Activated T-cell treated with anti-CD3 and anti-CD28 coated beads, Interleukin-2, amount 50 U/mL, for 48 hours (primary cell): ENCODE data around the gene TBC1D22A.
"Not testable (repeated sequence)": the region's sequence is repeated elsewhere in the genome, so short reads cannot be mapped to it uniquely, and the experiment has no call there.

Experiments
- DNase-seq, 2 experiments: peaks; one replicate each; pipeline ENCODE4 v3.0.0-alpha.2; 2020

The TBC1D22A gene

DNA sequence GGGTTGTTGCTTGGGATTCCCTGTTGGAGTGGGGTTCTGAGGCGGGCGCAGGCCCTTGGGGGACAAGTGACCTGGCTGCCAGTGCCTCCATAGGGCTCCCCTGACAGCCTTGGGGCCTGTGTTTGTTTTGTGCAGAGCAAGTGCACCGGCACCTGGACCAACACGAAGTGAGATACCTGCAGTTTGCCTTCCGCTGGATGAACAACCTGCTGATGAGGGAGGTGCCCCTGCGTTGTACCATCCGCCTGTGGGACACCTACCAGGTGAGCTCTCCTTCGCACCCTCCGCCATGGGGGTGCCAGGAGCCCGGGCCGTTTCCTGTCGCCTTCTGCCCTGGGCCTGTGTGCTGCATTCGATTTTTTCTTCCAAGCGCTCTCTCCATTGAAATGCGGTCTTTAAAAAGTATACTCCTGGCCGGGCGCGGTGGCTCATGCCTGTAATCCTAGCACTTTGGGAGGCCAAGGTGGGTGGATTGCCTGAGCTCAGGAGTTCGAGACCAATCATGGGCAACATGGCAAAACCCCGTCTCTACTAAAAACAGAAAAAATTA is 274.6 kb downstream of the TBC1D22A start:
- DNase-seq, result no peak

DNA sequence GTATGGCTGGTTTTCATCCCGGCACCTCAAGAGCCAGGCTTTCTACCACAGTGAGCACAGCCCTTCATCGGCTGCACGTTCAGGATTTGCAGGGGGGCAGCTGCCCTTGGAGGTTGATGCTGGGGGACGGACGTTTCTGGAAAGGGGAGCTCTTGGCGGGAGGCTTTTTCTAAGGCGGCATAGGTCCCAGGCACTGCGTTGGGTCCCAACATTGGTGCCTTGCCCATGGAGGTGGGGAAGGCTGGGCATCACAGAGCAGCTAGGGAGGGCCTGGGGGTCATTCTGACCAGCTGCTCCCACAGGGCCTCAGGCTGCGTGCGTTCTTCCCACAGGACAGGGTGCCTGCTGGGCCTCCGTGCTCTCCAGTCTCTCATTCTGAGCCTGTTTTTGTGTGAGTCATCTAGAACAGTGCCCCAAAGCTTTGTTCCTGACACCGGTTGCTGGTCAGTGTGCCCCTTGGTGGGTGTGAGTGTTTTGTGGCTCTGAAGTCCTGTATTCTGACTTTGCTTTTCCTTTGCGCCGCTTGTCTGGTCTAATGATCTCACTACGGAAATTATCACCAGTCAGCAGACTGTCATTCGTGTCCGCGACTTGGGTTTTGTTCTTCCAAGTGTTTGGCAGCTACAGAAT is 275.9 kb downstream of the TBC1D22A start:
- DNase-seq, result no peak

DNA sequence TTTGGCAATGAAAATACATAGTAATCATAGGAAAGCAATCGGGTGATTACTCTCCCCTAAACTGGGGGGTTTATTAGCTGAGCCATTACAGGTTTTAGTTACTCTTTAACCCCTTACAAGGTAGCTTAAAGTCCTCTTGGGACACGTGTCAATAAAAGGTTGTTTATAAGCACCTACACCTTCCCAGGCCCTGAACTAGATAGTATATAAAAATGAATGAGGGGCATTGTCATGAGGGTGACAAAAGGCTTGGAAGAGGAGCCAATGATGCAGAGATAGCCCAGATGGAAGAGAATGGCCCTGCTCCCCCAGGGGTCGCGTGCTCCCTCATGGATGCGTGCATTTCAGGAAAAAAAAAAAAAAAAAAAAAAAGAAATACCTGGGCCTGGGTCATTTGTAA is 276.9 kb downstream of the TBC1D22A start:
- DNase-seq, result no peak

GRCh38 chr22:47040486-47041270 is 278.2 kb downstream of the TBC1D22A start:
- no peak for DNase-seq

DNA sequence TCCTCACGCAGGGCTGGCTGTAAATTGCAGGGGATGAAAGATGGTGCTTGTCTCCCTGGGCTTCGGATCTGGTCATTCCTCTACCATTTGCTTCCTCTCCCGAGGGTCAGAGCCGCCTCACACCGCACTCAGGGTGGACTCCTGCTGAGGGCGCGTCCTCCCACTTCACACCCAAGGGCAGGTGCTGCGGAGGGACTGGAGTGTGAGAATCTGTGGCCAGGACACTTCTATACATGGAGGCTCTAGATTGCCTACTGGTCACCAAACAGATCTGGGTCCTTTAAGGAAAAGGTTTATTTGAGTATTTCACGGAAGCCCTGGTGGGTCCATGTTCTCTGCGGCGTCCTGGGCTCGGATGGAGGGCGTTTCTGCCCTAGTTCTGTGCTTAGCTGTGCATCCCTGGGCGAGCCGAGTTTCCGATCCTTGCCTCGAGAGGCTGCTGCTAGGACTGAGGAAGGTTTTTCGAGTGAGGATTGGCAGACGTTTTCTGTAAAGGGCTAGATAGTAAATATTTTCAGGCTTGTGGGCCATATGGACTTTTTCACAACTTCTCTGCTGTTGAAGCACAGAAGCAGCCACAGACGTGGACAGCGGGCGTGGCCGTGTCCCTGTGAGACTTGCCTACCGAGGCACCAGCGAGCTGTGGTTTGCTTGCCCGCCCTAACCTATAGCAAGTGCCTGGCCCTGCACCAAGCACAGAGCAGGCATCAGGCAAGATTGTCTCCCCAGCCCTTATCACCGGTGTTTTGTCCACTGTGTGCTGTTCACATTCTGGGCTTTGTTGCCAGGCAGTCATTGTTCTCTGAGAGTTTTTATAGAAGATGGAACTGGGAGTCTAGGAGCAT is 279.0 kb downstream of the TBC1D22A start:
- no peak for DNase-seq

- no peak for DNase-seq
These were observed 279.8 kb downstream of the TBC1D22A start for GRCh38 chr22:47042116-47042825.

DNA sequence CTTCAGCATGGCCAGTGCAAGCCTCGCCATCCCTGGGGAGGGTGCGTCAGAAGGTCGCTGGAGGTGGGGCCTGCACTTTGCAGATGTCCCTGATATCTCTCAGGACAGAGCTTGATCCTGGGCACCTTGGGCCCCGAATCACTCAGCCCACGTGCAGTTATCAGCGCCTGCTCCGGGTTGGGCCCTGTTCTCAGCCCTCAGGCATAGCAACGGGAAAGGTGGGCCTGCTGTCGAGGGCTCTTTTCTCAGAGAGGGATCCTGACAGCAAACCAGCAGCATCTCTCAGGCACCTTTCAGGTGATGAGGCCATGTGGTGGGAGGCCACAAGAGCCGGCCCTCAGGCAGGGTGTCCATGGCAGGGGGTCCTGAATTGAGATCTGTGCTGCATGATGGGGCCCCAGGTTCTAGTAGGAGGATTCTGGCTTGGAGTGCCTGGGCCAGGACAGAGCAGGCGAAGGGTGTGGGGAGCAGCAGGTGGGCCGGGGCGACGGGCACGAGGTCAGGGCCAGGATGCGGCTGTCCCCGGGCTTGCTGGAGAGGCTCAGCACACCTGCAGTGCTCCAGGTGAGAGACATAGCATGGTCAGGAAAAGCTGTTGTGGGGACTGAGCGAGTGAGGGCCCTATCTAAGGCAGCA is 280.5 kb downstream of the TBC1D22A start:
- DNase-seq, result no peak

DNA sequence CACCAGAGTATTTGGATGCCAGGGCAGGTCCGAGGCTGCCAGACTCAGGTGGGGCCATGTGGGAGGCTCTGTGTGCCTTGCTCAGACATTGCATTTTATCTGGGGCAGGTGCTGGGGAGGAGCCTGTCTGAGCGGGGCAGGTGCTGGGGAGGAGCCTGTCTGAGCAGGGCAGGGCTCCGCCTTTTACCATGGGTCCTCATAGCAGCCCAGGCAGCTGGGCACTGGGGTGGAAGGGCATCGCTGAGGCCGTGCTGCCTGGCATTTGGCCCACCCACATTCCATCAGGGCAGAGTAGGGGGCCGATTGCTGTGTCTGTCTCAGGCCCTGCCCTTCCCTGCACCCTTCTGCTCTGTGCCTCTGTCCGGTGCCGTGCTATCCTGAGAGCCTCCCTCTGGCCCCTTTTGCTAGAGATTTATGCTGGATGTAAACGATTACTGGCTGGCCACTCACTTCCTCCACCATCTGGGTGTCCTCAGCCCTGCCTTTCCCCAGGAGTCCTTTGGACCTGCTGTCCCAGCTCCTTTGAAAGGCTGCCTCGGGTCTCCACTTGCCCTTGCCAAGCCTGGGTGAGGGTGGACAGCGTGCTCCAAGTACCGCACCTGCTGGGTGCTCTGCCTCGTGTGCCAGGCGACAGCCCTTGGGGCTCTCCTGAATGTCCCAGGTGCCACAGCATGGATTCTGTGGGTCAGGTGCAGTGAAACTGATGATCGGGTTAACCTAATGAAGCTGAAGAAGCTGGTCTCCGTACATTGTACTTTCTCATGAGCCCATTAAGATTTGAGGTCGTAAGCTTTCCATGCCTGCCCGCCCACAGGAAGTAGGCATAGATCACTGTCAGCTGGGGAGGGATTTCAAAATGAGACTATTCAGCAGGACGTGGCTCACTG is 281.6 kb downstream of the TBC1D22A start:
- DNase-seq, result no peak

- DNase-seq, result no peak
These were observed 282.5 kb downstream of the TBC1D22A start for GRCh38 chr22:47044722-47045535.

DNA sequence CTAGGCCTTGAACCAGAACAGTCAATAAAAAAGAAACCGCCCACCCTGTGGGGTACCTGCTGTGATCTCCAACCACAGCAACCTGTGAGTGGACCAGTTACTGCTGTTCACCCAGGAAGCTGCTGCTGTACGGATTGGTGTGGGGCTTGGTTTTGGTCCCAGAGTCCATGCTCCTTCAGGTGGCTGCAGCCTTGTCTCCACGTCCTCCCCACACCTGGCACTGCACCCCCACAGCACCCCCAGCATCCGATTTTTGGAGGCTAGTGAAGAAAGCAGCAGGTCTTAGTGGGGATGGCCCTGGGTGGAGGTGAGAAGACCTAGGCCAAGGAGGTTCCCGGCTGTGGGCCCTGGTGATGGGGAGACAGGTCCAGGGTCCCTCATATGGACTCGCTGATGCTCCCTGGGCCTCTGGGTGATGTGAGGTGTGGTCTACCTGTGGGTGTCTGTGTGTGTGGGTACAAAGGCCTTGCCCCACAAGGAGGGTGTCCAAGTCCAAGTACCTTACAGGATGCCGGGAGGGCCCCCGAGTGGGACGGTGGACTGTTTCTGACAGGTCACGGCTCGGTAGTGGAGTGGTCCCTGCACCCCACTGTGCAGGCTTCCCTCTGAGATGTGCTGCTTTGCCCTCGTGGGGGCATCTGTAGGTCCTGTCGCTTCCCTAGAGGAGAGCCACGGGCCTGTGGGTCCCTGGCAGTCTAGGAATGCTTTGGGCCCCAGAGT is 283.4 kb downstream of the TBC1D22A start:
- no peak for DNase-seq

DNA sequence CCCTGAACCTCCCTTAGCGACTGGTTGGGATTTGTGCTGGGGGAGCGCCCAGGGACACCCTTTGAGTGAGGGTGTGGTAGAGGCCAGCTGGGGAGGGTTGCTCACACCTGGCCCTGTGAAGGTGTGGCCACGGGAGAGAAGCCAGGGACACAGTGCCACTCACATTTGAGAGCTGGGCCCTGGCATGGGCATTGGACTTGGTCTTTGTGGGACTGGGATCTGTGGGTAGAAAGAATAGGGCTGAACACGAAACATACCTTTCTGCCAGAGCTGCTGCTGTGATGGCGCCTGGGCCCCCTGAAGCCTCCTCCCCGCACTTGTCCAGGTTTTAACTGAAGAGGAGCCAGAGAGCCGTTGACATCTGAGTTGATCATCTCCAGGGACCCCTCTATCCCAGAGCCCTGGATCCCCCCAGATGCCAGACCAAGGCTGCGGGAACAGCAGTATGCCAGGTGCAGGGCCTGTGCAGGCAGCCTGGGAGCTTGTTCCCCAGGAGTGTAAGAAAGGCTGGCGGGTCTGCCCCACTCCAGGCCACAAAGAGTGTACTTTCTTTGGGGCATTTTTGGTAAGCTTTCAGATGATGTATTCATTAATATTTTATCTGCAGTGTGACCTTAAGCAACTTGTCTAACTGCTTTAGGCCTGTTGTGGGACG is 284.1 kb downstream of the TBC1D22A start:
- no peak for DNase-seq

DNA sequence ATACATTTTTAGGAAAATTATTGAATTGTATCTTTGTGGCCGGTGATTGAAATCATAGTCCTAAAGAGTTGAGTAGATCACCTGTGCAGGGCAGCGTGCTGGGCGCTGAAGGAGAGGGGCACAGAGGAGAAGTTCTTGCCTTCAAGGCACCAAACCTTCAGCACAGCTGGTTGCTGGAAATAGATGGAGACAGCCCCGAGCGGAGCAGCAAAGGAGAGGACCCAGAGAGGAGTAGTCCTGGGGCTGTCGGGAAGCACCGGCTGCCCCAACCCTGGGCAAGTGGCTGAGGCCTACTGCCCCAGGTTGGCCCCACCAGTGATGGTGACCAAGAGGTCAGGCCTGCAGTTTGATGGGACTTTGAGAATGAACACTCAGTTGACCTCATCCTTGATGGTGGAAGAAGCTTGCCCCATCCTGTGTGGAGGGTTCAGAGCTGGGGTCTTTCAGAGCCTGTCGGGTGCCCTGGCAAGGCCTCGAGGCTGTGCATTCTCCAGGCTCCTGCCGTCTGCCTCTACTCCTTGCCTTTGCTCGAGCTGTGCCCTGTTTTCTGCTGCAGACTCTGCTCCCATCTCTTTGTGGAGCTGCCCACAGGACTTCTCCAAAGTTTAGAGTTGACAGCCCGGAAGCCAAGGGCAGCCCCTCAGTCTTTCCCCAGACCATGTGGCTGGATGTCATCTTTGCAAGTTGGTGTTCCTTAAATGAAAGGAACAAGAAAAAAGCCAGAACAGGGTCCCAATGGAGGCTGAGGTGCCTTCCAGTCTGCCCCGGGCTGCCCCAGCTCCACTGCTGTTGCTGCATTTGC is 285.1 kb downstream of the TBC1D22A start:
- DNase-seq, result no peak

- no peak for DNase-seq
These were observed 285.9 kb downstream of the TBC1D22A start for GRCh38 chr22:47048123-47049077.

DNA sequence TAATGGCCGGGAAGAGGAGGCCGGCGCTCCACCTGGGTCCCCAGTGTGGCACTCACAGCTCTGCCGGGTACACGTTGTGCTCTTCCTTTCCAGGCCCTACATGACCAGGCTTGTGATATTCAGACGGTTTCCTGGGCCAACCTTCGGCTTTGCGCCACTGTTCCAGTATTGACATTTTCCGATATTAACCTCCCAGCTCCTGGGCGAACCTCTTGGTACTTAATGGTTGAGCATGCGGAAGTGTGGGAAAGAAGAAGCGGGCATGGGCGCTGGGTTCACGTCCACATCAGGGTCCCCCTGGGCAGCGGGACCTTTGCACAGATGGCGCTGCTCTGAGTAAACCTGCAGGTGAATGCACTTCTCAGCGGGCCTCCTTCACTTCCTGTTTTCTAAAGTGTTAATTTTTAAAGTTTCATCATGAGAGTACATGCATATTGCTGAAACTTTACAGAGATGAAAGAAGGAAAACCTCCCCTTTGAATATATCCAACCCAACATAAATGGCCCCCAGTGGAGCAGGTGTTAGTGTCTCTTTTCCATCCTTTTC is 286.7 kb downstream of the TBC1D22A start:
- DNase-seq, result no peak

GRCh38 chr22:47049736-47050400 is 287.4 kb downstream of the TBC1D22A start:
- not testable (repeated sequence) for DNase-seq
